CD14-positive monocyte (primary cell): Measurements from ENCODE around the gene PDCD1. TPM values are rescaled to one million over a fixed set of nuclear protein-coding genes. Genes with fewer than 3 reads are reported as not detected.

Experiments
- DNase-seq, 3 donors: peaks; one replicate each; pipeline ENCODE4 v3.0.0-alpha.2; 2011 to 2022
- H2AFZ ChIP-seq: 2 replicates; pipeline ENCODE4 v1.6.0; 2012; ENCODE audit warnings: mild to moderate bottlenecking, low read depth, low read length, inconsistent platforms; ENCODE audit not compliant: insufficient read depth, poor library complexity, severe bottlenecking
- H3K27ac ChIP-seq, 2 donors: 1 replicate in 1 of 2; 2 replicates in 1 of 2; pipeline ENCODE4 v1.5.1; 2012 to 2013; ENCODE audit warnings: low read length in 2 of 2, control low read depth in 1 of 2, inconsistent platforms in 1 of 2, low read depth in 1 of 2, mild to moderate bottlenecking in 1 of 2
- H3K27me3 ChIP-seq, 2 donors: one replicate each; pipeline versions ENCODE4 v1.6.0 to v1.6.1; 2011 to 2013; ENCODE audit warnings: low read length in 2 of 2; ENCODE audit not compliant: control insufficient read depth in 2 of 2, insufficient read depth in 2 of 2
- H3K36me3 ChIP-seq, 2 donors: replicated peaks in 1 of 2; 1 replicate in 1 of 2; 2 replicates in 1 of 2; pipeline versions ENCODE4 v1.5.1 to v1.6.1; 2012 to 2013; ENCODE audit warnings: low read length in 2 of 2, control low read depth in 1 of 2, inconsistent platforms in 1 of 2, mild to moderate bottlenecking in 1 of 2; ENCODE audit not compliant: insufficient read depth in 2 of 2, control insufficient read depth in 1 of 2
- H3K4me1 ChIP-seq, 2 donors: 1 replicate in 1 of 2; 2 replicates in 1 of 2; pipeline versions ENCODE4 v1.5.1 to v1.6.1; 2012 to 2013; ENCODE audit warnings: low read length in 2 of 2, control low read depth in 1 of 2, inconsistent platforms in 1 of 2, mild to moderate bottlenecking in 1 of 2, moderate library complexity in 1 of 2; ENCODE audit not compliant: insufficient read depth in 2 of 2, control insufficient read depth in 1 of 2
- H3K4me2 ChIP-seq: replicated peaks from 2 replicates; pipeline ENCODE3; 2012; ENCODE audit warnings: low read length, moderate library complexity, mild to moderate bottlenecking; ENCODE audit not compliant: poor library complexity, severe bottlenecking; ENCODE audit errors: extremely low read depth
- H3K4me3 ChIP-seq, 3 experiments: fragments of 200-600 bp in 1 of 3; sonication (generic) in 1 of 3; replicated peaks in 1 of 3; 1 replicate in 2 of 3; 2 replicates in 1 of 3; pipeline ENCODE4 v1.5.1; 2011 to 2013; ENCODE audit warnings: low read length in 3 of 3, mild to moderate bottlenecking in 3 of 3, control low read depth in 2 of 3, low read depth in 2 of 3, inconsistent platforms in 1 of 3, moderate library complexity in 1 of 3
- H3K79me2 ChIP-seq: 2 replicates; pipeline ENCODE4 v1.6.0; 2012; ENCODE audit warnings: mild to moderate bottlenecking, control low read depth, inconsistent platforms, low read length, moderate library complexity; ENCODE audit not compliant: insufficient read depth
- H3K9ac ChIP-seq: 2 replicates; pipeline ENCODE4 v1.6.0; 2017; ENCODE audit warnings: low read length, mild to moderate bottlenecking; ENCODE audit not compliant: insufficient read depth, poor library complexity, severe bottlenecking
- H3K9me3 ChIP-seq, 2 donors: replicated peaks in 1 of 2; 1 replicate in 1 of 2; 2 replicates in 1 of 2; pipeline versions ENCODE4 v1.5.1 to v1.6.1; 2012 to 2013; ENCODE audit warnings: low read length in 2 of 2, control low read depth in 1 of 2; ENCODE audit not compliant: control insufficient read depth in 1 of 2, insufficient read depth in 1 of 2
- H4K20me1 ChIP-seq: 2 replicates; pipeline ENCODE4 v1.6.0; 2012; ENCODE audit warnings: mild to moderate bottlenecking, low read length, control low read depth, moderate library complexity; ENCODE audit not compliant: insufficient read depth
- H3K27ac Mint-ChIP-seq, 7 donors: one replicate each; pipeline ENCODE4 v1.8.0; 2020; ENCODE audit warnings: mild to moderate bottlenecking in 7 of 7, mixed read lengths in 7 of 7, moderate library complexity in 6 of 7, inconsistent platforms in 2 of 7
- H3K27me3 Mint-ChIP-seq, 3 donors: one replicate each; pipeline ENCODE4 v1.8.0; 2021 to 2022; ENCODE audit warnings: low read depth in 3 of 3, mild to moderate bottlenecking in 3 of 3, mixed read lengths in 3 of 3, moderate library complexity in 3 of 3, inconsistent platforms in 1 of 3
- H3K36me3 Mint-ChIP-seq, 2 donors: one replicate each; pipeline ENCODE4 v1.8.0; 2020; ENCODE audit warnings: mixed read lengths in 2 of 2, inconsistent platforms in 1 of 2, mild to moderate bottlenecking in 1 of 2
- H3K4me1 Mint-ChIP-seq: one replicate; pipeline ENCODE4 v1.8.0; 2020; ENCODE audit warnings: mild to moderate bottlenecking, mixed read lengths
- H3K4me3 Mint-ChIP-seq, 2 donors: one replicate each; pipeline ENCODE4 v1.8.0; 2020; ENCODE audit warnings: mild to moderate bottlenecking in 2 of 2, mixed read lengths in 2 of 2, moderate library complexity in 1 of 2
- H3K9me3 Mint-ChIP-seq, 7 donors: one replicate each; pipeline ENCODE4 v1.8.0; 2020 to 2022; ENCODE audit warnings: mixed read lengths in 7 of 7, mild to moderate bottlenecking in 6 of 7, moderate library complexity in 6 of 7, inconsistent platforms in 2 of 7
- CTCF ChIP-seq: fragments of 200-600 bp; IDR thresholded peaks from one replicate; pipeline ENCODE4 v1.8.0; 2022; ENCODE audit warnings: antibody characterized with exemption, mild to moderate bottlenecking
- WGBS: methylation state at CpG from one replicate; pipeline ENCODE4 v1.1.5; 2013; ENCODE audit warnings: missing lambda C conversion rate; ENCODE audit not compliant: insufficient coverage; 5-methylcytosine and 5-hydroxymethylcytosine counted together
- intact Hi-C, 2 donors: fragments of 100-400 bp; cut with micrococcal nuclease; formaldehyde crosslinking; loops; one replicate each; pipeline versions ENCODE4 v1.15.0 to v1.15.1; 2023
- polyA plus RNA-seq, 3 donors: library from polyadenylated mRNA; depleted of rRNA in 1 of 3; unstranded in 2 of 3; stranded (reverse) in 1 of 3; fragments of 300-500 nt in 2 of 3; fragments of >200 nt in 1 of 3; fragmentation: Illumina TruSeq in 2 of 3; gene quantifications; 1 replicate in 2 of 3; 2 replicates in 1 of 3; pipeline ENCODE4 v1.2.3, GENCODE V29; 2012 to 2021

The PDCD1 gene
- polyA plus RNA-seq, 3 donors: 0.08 TPM; not detected in 2

- peaks cover 13 to 18% of the 10 kb centered on the region in 2 donors for H3K4me1 ChIP-seq
- H3K4me3 ChIP-seq: no peak overlapping the region
- TF ChIP-seq CTCF: no peak
- H2AFZ ChIP-seq: no peak overlapping the region
- Mint-ChIP-seq H3K27me3 (peaks cover 4 to 17% (median 10%) of the 10 kb centered on the region in 3 donors), H3K4me1 (peaks cover 14% of the 10 kb centered on the region), H3K9me3 (peaks cover 0 to 2% (median 0%) of the 10 kb centered on the region in 7 donors), H3K4me3 (peak overlapping the region in 1 of 2 donors; percentile 30), H3K36me3 (no peaks in the 10 kb centered on the region), H3K27ac (peak overlapping the region in 1 of 7 donors; percentile 72)
- H4K20me1 ChIP-seq: no peaks in the 10 kb centered on the region
- H3K79me2 ChIP-seq: no peaks in the 10 kb centered on the region
- H3K36me3 ChIP-seq: no peaks in the 10 kb centered on the region
- 84% methylated on average over 45 of the region's 48 CpGs for WGBS
- H3K9ac ChIP-seq: peak overlapping the region; percentile 8
- intact Hi-C loops: no loop called here
- H3K4me2 ChIP-seq: no peak overlapping the region
- no peaks in the 10 kb centered on the region for H3K9me3 ChIP-seq
- no peak overlapping the region for H3K27ac ChIP-seq
- no peaks in the 10 kb centered on the region for H3K27me3 ChIP-seq
- DNase-seq: no peak
Observed at GRCh38 chr2:241815477-241816430, 42.9 kb downstream of the PDCD1 start.

- no peaks in the 10 kb centered on the region for H3K27me3 ChIP-seq
- no peaks in the 10 kb centered on the region for H4K20me1 ChIP-seq
- Mint-ChIP-seq H3K4me1 (peaks cover 14% of the 10 kb centered on the region), H3K4me3 (peak overlapping the region in 1 of 2 donors; percentile 30), H3K9me3 (peaks cover 0 to 2% (median 0%) of the 10 kb centered on the region in 7 donors), H3K36me3 (no peaks in the 10 kb centered on the region), H3K27ac (peak overlapping the region in 3 of 7 donors; percentile 35 to 72 (median 41)), H3K27me3 (peaks cover 4 to 17% (median 10%) of the 10 kb centered on the region in 3 donors)
- H2AFZ ChIP-seq: no peak overlapping the region
- H3K36me3 ChIP-seq: no peaks in the 10 kb centered on the region
- H3K79me2 ChIP-seq: no peaks in the 10 kb centered on the region
- H3K4me2 ChIP-seq: no peak overlapping the region
- H3K4me3 ChIP-seq: no peak overlapping the region
- intact Hi-C loops: no loop called here
- DNase-seq: no peak
- H3K4me1 ChIP-seq: peaks cover 13 to 18% of the 10 kb centered on the region in 2 donors
- H3K9me3 ChIP-seq: no peaks in the 10 kb centered on the region
- no peak overlapping the region for H3K27ac ChIP-seq
- H3K9ac ChIP-seq: no peak overlapping the region
- WGBS: 92% methylated on average over 46 of the region's 52 CpGs
- TF ChIP-seq CTCF: no peak
Observed at GRCh38 chr2:241814643-241815476, 43.8 kb downstream of the PDCD1 start.
